ENCODE data around the gene SLC28A3.

The SLC28A3 gene

DNA sequence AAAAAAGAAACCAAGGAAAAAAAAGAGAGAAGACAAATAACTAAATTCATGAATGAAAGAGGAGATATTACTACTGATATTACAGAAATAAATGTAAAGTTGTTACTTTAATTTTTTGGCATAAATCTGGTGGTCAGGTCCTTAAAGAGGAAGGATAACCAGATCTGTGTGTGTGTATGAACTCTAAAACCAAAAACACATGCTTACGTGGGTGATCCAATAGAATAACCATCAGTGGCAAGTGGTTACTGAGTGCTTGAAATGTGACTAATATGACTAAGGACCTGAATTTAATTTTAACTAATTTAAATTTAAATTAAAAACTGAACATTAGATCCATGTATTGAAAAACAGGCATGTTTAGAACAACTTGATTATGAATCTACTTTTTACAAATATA lies 10.3 kb downstream of the SLC28A3 start:
- DNase-seq (ENCODE audit: low read depth) = no peak
- H3K4me3 ChIP-seq (ENCODE audit: low read depth, low read length) = no peak overlapping the region
- in situ Hi-C loops (cut with HindIII; ENCODE audit: low sequenced_read_pairs) = no loop called here
- TF ChIP-seq, protein P1, sequence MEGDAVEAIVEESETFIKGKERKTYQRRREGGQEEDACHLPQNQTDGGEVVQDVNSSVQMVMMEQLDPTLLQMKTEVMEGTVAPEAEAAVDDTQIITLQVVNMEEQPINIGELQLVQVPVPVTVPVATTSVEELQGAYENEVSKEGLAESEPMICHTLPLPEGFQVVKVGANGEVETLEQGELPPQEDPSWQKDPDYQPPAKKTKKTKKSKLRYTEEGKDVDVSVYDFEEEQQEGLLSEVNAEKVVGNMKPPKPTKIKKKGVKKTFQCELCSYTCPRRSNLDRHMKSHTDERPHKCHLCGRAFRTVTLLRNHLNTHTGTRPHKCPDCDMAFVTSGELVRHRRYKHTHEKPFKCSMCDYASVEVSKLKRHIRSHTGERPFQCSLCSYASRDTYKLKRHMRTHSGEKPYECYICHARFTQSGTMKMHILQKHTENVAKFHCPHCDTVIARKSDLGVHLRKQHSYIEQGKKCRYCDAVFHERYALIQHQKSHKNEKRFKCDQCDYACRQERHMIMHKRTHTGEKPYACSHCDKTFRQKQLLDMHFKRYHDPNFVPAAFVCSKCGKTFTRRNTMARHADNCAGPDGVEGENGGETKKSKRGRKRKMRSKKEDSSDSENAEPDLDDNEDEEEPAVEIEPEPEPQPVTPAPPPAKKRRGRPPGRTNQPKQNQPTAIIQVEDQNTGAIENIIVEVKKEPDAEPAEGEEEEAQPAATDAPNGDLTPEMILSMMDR (IDR thresholded peaks at IDR 0.05; ENCODE audit: low read depth, low read length, missing control alignments) = no peak

DNA sequence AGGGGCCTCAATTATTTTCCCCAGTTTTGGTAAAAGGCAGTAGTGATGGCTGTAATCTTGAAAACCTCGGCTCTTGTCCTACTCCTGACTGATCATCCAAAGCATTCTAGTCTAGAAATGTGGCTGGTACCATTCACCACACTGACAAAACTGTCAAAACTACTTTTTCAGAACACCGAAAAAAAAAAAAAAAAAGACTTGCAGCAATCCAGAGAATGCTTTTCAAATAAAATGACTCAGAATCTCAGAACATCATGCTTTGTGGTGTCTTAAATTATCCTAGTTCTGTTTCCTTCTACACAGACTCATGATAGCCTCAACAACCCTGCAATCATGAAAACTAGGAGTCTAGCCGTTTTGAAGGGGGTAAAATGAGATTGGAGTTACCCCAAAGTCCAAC lies 13.4 kb downstream of the SLC28A3 start:
- TF ChIP-seq, protein P1 (IDR thresholded peaks at IDR 0.05; ENCODE audit: low read depth, low read length, missing control alignments) = no peak
- H3K4me3 ChIP-seq (ENCODE audit: low read depth, low read length) = no peak overlapping the region
- no peak for DNase-seq (ENCODE audit: low read depth)
- in situ Hi-C loops (cut with HindIII; ENCODE audit: low sequenced_read_pairs) = no loop called here

DNA sequence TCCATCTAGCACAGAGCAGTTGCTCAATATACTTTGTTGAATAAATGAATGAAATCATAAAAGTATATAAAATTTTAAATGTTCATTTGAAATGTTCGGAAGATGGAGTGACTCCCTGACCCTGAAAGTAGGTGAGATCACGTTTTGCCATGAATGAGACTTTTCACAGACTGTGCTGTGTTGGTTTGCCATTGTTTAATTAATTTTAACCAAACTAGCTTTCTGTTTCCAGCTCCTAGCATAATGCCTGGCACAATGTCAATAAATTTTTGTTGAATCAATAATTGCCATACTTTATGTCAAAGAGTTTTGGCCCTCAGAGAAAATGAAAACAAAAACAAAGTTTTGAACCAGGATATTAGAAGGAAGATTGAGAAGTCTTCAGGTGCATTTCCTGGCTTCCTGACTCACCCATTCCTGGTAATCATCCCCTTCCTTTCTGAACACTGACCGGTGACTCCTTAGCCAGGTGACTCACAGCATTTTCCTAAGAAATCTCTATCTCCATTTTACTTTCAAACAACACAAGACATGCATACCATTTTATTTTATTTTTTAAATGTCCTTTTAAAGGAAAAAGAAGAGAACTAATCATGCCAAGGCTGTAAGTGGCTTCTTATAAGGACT lies 15.1 kb downstream of the SLC28A3 start:
- DNase-seq (ENCODE audit: low read depth) = no peak
- TF ChIP-seq, protein P1 (IDR thresholded peaks at IDR 0.05; ENCODE audit: low read depth, low read length, missing control alignments) = no peak
- in situ Hi-C loops (cut with HindIII; ENCODE audit: low sequenced_read_pairs) = no loop called here
- no peak overlapping the region for H3K4me3 ChIP-seq (ENCODE audit: low read depth, low read length)

DNA sequence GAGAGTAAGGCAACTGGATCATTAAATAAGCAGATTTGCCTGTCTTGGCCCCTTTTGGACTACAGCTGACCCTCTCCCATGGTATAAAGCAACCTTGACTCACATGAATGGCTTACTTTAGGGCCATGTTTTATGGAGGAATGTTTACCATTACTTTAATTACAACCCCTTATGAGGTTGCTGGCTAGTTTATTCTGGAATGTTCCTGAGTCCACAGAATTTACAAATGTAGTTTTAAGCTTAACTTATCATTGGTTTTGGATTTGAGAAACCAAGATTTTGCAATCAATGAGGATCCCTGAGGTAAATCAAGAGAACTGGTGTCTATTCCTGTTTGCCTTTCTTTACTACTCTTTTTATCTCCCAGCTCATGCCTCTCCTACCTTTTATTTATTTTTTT lies 15.7 kb downstream of the SLC28A3 start:
- no peak for DNase-seq (ENCODE audit: low read depth)
- in situ Hi-C loops (cut with HindIII; ENCODE audit: low sequenced_read_pairs) = no loop called here
- TF ChIP-seq, protein P1 (IDR thresholded peaks at IDR 0.05; ENCODE audit: low read depth, low read length, missing control alignments) = no peak
- H3K4me3 ChIP-seq (ENCODE audit: low read depth, low read length) = no peak overlapping the region

DNA sequence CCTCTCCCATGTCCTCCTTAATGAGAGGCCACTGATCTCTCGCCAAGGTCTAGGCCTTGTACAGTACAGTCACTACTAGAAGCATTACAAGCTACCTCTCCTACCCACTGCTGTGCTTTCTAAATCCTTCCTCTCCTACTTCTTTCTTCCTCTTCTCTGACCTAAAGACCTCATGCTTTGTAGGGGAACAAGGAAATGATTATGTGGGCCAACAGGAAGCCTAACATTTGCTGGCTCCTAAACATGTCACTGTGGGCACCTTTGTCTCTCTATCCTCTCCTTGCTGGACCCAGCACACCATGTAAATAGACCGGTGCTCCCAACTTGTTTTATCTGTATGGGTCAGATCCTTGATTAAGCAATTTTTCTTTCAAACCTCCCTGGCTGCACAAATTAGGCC lies 16.7 kb downstream of the SLC28A3 start:
- DNase-seq (ENCODE audit: low read depth) = no peak
- in situ Hi-C loops (cut with HindIII; ENCODE audit: low sequenced_read_pairs) = no loop called here
- H3K4me3 ChIP-seq (ENCODE audit: low read depth, low read length) = no peak overlapping the region
- TF ChIP-seq, protein P1 (IDR thresholded peaks at IDR 0.05; ENCODE audit: low read depth, low read length, missing control alignments) = no peak

DNA sequence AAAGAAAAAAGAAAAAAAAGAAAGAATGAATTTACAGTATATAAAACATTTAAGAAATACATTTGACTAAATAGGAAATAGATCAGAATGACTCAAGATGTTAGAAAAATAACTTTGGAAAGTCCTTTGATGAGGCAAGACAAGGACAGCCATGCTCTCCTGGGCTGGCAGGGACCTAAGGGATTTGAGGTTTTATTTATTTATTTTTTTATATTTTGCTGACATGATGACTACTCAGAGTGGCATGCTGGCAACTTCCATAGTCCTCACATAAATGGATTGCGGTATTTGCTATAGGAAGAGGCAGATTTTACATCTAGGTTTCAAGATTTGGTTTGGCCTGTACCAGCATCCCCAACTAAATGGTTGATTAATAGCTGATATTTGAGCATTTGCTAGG lies 17.7 kb downstream of the SLC28A3 start:
- in situ Hi-C loops (cut with HindIII; ENCODE audit: low sequenced_read_pairs) = no loop called here
- TF ChIP-seq, protein P1 (IDR thresholded peaks at IDR 0.05; ENCODE audit: low read depth, low read length, missing control alignments) = no peak
- DNase-seq (ENCODE audit: low read depth) = no peak
- no peak overlapping the region for H3K4me3 ChIP-seq (ENCODE audit: low read depth, low read length)
